Measurements from ENCODE around the gene PPP1R14C. TPM values are rescaled to one million over a fixed set of nuclear protein-coding genes. Genes with fewer than 3 reads are reported as not detected.

PPP1R14C gene
- total RNA-seq, 1 donor from 2014 or later: not detected

DNA sequence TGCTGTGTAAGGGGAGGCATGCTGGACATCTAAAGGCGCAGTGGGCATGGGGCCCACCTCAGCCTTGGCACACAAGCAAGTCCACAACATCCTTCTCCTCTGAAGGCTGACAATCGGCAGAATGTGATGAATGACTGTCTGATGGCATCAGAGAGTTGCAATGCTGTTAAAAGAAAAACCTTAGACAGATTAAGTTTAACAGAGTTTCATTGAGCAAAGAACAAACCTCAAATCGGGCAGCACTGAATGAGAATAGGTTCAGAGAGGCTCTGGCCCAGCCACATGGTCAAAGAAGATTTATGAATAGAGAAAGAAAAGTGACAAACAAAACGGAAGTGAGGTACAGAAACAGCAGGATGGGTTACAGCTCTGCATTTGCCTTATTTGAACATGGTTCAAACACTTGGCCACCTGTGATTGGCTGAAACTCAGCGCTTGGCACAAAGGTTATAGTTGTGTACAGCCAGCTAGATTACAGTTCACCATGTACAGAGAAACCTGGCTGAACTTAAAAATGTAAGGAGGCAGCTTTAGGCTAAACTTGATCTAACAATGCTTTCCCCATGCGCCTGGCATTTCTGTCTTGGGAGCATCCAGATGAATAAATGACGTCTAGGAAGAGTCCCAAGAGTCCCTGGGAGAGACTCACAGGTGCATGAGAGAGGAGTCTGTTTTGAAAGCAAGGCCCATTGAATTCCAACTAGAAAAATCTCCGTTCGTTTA is 127.6 kb downstream of the PPP1R14C start:
- no peak for DNase-seq (ENCODE audit: low read depth, low spot score)

DNA sequence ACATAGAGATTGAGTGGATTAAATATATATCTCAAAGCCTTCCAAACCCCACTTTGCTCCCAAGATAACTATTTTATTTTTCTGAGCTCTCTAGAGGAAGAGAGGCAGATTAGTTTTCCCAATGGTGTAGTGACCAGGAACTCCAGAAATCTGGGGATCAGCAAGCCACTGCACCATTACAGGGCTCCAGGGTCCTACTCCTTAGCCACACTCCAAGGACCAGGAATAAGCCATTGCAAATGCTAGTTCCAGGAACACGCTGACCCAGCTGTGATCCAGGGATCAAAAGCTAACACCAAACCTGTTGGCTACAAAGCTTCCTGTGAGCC is 128.3 kb downstream of the PPP1R14C start:
- DNase-seq (ENCODE audit: low read depth, low spot score): no peak

DNA sequence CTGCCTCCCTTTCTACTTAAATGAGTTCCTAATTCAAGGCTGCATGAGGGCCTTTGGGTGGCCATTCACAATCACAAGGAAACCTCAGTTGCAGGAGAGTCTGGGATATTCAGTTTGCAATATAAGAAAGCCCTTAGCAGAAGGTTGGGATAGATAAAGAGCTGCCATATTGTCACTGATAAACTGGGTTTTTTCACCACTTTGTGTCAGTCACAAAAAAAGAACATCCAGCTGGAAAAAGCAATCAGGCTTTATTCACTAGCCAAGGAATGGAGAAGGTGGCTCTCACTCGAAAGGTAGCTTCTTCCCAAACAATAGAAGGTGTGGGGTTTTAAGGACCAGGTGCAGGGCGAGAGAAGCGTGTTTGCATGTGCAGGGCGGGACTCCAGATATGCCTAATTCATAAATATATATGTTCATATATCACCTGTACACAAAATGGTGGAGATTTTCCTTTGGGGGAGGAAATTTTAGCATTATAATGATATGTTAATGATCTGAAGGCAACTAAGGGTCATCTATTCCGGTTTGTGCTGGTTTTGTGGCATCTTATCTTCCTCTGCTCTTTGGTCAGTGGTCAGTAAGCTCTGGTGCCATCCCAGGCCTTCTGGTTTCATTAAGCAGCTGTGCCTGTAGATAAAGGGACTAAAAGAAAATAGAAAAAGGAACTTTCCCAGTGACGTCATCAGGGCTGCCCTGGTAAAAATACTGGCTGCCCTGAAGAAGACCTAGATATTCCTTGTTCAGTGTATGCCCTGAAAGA is 128.8 kb downstream of the PPP1R14C start:
- DNase-seq (ENCODE audit: low read depth, low spot score): no peak

DNA sequence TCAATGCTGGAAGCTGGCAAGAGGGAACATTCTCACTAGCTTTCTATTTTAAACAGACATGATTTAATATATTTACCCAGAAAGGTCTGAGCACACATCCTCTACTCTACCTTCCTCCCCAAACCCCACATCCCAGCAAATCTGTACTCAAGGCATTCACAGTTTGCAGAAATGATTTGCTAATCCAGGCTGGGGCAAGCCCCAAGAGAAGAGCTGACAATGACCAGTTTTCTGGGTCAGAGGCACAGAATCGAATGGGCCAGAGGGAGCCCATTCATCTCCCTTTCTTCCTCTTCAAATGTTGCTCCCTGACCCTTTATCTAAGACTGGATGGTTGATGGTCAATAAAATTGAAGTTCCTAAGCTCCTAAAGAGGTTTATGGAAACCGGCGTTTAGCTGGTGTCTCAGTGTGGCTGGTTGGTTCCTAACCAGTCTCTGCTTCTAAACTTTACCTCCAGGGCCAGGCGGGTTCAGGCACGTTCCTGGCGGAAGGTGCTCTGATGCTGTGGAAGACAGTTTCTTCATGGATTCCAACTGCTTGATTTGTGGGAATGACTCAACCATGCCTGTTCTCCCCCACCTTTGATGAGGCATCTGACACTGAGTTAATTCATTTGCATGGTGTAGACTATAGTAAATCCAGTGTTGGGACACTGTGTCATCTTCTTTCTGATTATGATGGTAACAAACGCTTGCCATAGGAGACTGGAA is 129.6 kb downstream of the PPP1R14C start:
- DNase-seq (ENCODE audit: low read depth, low spot score): no peak

- no peak for DNase-seq (ENCODE audit: low read depth, low spot score)
These were observed 130.1 kb downstream of the PPP1R14C start for GRCh38 chr6:150272976-150273315.

DNA sequence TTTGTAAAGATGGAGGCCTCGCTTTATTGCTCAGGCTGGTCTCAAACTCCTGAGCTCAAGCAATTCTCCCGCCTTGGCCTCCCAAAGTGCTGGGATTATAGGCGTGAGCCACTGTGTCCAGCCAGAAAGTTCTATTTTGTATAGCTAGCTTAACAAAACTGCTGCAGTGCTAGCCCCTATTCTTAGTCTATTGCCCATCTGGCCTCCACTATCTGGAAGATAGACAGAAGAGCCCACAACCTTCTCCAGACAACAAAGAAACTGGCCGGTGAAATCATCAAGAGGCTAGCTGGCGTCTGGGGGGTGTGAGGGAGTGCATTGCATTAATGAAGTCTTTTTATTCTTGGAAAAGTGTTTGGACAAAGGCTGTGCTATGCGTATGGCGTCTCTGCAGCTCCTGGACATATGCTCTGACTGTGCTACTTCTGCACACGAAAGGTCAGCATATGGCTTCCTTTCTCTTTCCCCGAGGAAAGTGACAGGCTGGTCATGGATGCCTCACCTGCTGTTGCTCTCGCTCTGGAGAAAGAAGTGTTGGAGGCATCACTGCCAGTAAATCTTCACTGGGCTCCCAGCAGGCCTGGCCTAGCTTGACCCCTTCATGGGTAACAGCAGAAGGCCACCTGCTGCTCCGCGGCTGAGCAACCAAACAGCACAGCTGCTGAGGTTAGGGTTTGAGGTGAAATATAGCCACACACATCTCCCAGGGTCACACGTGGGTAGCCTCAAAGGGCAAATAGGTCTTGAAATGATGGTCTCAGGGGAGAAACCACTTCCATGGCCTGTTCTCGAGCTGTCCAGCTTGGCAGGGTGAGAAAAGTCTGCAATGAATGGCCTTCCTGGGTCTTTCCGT is 130.8 kb downstream of the PPP1R14C start:
- no peak for DNase-seq (ENCODE audit: low read depth, low spot score)

DNA sequence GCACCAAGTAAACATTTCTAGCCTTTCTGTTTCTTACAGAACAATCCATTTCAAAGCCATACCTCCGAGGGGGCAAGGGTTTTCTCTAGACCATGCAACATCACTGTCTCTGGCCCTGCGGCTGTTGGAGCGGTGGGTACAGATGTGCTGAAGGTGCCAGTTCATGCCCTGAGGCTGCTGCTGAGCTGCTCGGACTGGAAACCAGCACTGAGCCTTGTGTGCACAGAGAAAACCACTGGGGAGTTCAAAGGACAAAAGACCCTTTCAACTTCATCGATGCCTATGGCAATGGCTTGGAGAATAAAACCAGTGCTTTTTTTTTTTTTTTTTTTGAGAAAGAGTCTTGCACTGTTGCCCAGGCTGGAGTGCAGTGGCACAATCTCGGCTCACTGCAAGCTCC is 132.6 kb downstream of the PPP1R14C start:
- DNase-seq (ENCODE audit: low read depth, low spot score): no peak

GRCh38 chr6:150276168-150276936 is 133.5 kb downstream of the PPP1R14C start:
- no peak for DNase-seq (ENCODE audit: low read depth, low spot score)

DNA sequence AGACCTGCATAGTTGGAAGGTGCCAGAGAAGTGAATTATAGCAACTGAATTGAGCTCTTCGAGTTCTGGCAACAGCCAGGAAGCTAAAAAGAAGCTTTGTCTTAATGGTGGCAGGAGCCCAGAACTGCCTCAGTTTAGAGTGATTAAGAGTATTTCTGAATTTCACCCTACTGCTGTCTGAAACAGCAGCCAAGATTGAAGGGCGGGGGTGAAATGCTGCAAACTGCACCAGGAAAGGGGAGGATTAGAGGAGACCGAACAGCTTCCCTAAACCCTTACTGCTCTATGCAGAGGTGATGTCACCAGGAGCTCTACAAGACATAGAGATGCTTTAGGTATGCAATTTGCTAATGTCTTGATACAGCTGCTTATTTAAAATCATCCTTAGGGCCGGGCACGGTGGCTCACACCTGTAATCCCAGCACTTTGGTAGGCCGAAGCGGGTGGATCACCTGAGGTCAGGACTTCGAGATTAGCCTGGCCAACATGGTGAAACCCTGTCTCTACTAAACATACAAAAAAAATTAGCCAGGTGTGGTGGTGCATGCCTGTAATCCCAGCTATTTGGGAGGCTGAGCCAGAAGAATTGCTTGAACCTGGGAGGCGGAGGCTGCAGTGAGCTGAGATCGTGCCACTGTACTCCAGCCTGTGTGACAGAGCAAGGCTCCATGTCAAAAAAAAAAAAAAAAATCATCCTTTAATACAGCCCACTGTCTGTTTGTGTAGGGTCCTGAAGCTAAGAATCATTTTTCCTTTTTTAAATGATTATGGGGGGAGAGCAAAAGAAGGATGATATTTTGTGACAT is 134.3 kb downstream of the PPP1R14C start:
- no peak for DNase-seq (ENCODE audit: low read depth, low spot score)

DNA sequence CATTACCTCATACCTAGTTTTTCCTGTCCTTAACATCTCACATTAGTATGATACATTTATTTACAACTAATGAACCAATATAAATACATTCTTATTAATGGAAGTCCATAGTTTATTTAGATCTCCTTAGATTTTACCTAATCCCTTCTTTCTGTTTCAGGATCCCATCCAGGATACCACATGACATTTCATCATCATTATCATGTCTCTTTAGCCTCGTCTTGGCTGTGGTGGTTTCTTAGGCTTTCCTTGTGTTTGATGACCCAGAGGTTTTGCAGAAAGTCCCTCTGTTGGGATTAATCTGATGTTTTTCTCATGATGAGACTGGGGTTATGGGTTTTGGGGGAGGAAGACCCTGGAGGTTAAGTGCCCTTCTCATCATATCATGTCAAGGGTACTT is 136.7 kb downstream of the PPP1R14C start:
- no peak for DNase-seq (ENCODE audit: low read depth, low spot score)

- DNase-seq (ENCODE audit: low read depth, low spot score): no peak
These were observed 137.9 kb downstream of the PPP1R14C start for GRCh38 chr6:150280703-150281102.

DNA sequence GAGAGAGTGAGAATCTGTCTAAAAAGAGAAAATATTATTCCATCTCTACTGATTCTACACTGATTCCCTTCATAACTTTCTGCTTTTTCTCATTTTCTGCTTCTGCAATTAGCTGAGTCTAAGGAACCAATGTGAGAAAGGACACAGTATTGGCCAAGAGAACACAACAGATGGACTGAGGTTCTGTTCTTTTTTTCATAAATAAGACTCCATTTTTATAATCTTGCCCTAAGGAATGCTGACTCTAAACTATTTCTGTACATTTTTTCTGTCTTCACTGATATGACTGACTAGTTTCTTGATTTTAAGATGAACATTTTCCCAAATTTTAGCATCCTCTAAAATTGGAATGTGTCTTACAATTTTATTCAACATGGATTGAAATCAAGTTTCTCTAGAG is 138.9 kb downstream of the PPP1R14C start:
- no peak for DNase-seq (ENCODE audit: low read depth, low spot score)

DNA sequence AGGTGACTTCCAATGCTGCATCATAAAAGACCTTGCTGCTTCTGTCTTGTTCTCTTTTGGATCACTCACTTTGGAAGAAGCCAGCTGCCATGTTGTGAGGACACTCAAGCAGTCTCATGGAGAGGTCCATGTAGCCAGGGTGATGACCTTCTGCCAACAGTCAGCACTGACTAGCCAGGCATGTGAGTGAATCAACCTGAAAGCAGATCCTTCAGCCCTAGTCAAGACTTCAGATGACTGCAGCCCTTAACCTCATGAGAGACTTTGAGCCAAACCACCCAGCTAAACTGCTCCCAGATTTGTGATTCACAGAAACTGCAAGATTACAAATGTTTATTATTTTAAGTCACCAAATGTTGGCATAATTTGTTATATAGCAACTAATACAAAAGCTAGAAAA is 140.0 kb downstream of the PPP1R14C start:
- no peak for DNase-seq (ENCODE audit: low read depth, low spot score)

GRCh38 chr6:150286460-150286859 is 143.6 kb downstream of the PPP1R14C start:
- no peak for DNase-seq (ENCODE audit: low read depth, low spot score)

DNA sequence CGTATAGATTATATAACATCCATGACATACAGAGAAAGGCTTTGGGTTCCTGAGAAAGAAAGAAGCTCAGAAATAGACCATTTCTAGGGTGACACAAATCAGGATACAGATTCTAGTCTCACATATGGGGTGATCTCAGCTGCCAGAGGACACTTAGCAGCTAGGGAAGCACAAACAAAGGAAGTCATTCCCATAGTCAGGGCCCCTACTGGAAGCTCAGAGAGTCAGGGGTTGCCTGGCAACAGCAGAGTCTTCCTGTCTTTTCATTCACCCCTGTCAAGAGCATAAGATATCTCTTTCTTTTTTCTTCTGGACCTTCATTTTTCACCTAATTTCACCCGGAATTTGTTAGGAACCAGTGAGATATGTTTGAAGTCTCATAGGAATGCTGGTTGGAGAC is 144.1 kb downstream of the PPP1R14C start:
- DNase-seq (ENCODE audit: low read depth, low spot score): no peak

DNA sequence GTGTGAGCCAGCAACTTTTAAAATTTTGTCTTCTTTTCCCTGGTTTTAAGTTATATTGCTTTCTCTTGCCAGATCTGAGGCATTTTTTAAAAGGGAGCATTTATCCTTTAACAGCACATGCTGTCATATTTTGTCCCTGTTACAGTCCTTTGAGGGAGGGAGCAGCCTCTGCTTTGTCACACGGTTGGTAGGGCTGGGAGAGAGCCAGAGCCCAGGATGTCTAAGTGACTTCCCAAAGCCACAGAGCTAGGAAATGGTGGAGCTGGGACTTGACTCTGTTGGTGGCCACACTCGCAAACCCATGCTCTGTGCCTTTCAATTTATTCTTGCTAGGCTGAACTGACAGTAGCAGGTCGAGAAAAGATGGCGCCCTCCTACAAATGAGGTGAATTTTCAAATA is 145.6 kb downstream of the PPP1R14C start:
- DNase-seq (ENCODE audit: low read depth, low spot score): no peak

- no peak for DNase-seq (ENCODE audit: low read depth, low spot score)
These were observed 146.7 kb downstream of the PPP1R14C start for GRCh38 chr6:150289454-150290071.

DNA sequence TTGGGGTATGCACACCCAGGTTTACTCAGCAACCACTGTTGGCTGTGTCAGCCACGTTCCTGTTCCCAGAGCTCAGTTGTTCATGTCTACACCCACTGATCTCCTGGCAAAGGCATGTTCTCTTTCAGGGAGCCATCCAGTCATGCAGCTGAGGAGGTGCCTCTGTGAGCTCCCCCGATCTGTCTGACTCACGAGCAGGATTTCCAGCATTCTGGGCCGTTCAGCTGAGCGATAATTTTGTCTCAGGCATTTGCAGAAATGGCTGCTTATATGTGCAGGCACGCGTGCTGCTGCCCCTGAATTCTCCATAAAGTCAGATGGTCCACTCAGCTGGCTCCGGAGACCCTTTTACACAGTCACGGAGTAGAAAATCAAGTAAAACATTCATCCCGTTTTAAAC is 147.6 kb downstream of the PPP1R14C start:
- DNase-seq (ENCODE audit: low read depth, low spot score): no peak

- DNase-seq (ENCODE audit: low read depth, low spot score): no peak
These were observed 149.3 kb downstream of the PPP1R14C start for GRCh38 chr6:150291968-150292710.
